Medulla oblongata (tissue), 1 donor: ENCODE data around the gene NID1.
A peak's percentile ranks its signal among the peaks of the same experiment; 100 is the strongest.
"Not testable (repeated sequence)": the region's sequence is repeated elsewhere in the genome, so short reads cannot be mapped to it uniquely, and the experiment has no call there.

Source experiments
- DNase-seq: peaks from one replicate; pipeline ENCODE4 v3.0.0-alpha.2; 2015; ENCODE audit errors: extremely low spot score

The NID1 gene

DNA sequence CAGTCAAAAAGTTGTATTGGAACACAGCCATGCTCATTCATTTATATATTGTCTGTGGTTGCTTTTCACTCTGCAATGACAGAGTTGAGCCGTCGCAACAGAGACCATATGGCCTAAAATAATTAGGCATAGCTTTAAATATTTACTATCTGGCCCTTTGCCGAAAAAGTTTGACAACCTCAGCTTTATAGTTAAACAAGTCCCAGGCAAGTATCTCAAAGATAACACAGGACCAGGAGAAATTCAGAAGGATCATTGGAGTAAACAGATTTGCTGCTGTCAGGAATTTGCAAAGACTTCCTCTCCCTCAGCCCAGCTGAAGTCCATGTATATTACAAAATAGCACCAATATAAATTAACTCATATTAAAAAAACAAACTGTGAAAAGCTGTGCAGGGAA is 34.4 kb downstream of the NID1 start:
- no peak for DNase-seq

DNA sequence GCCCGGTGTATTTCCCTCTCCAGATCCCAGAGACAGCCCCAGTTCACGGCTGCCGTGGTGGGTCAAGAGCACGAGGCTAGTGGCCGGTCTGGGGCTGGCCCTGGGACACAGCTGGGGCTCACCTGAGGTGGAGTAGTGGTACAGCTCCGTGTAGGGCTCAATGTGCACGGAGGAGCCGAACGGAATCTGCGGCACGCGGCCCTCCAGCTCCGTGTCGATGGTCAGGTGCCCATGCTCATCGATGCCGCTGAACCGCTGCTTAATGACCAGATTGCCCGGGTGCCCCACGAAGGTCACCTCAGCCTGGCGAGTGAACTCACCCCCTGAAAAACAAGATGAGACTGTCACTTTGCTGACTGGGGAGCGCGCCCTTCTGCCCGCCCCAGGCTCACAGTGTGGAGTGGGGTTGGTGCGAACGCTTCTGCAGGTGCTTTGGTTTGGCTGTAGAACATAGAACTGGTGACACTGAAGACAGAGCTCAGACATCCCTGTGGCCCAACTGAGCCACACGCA is 35.4 kb downstream of the NID1 start:
- DNase-seq, result no peak

DNA sequence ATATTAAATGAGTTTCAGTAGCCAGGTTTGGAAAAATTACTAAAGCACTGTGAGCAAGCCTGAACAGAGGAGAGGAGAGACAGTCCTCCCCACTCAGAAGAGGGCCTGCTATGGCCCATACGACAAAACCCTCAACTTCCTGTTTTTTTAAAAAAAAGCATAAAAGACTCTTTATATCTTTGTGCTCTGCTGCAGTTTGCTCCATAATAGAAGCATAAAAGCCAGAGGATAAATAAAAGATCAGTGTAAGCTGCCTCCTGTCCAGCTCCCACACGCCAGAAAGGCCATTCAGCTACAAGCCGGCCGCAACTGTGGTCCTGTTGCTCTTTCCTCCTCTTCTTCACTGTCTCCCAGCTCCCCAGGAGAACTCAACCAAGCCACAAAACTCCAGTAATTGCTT is 37.8 kb downstream of the NID1 start:
- peak; percentile 30 for DNase-seq

DNA sequence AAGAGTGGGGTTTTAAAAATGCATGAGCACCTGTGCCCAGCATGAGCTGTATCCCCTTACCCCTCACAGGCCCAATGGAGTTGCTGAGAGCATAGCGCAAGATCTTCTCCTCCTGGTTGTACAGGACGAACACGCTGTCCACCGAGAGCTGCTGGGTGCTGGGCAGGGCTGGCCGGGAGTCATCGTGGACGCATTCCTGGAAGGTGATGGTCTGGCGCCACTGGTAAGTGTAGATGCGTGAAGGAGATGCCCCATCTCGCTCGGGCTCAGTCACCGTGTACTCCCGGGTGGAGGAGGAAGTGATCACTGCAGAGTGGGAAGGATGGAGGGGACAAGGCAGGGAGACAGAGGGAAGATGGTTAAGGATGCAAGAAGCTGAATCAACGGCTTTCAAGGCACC is 39.1 kb downstream of the NID1 start:
- no peak for DNase-seq

DNA sequence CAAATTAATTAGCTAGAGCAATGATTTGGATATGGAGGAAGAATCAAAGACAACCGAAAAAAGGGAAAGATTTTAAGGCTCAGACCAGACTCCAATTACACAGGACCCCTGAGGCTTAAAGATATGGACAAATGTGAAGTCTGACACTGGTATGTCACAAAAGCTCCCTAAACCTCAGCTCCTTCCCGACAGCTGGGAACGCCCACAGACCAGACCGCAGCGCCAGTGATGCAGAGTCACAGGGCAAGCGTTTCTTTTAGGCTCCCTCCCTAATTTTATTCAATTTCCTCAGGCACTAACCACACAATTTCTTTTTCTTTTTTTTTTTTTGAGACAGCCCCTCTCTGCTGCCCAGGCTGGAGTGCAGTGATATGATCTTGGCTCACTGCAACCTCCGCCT is 40.2 kb downstream of the NID1 start:
- no peak for DNase-seq

DNA sequence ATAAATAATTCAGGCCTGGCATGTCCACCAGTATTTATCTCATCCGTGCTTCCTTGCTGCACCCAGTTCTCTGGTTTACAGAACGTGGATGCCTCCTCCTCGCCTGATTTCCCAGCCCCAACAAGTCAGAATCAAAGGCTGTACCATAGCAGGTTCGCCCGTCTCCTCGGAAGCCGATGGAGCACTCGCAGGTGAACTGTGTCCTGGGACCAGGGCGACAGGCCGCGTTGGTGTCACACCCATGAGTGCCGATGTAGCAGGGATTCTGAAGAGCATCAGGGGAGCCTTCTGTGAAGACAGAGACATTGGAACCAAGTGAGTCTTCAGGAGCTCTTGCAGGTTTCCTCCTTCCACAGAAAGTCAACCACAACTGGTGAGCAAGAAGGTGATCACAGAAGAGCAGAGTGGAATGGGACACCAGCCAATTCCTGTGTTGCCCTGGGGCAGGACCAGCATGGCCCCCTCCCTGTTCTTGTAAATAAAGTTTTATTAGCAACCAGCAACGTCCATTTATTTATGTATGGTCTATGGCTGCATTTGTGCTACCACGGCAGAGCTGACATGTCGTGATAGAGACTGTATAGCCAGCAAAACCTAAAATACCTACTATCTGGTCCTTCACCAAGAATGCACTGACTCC is 40.8 kb downstream of the NID1 start:
- no peak for DNase-seq

DNA sequence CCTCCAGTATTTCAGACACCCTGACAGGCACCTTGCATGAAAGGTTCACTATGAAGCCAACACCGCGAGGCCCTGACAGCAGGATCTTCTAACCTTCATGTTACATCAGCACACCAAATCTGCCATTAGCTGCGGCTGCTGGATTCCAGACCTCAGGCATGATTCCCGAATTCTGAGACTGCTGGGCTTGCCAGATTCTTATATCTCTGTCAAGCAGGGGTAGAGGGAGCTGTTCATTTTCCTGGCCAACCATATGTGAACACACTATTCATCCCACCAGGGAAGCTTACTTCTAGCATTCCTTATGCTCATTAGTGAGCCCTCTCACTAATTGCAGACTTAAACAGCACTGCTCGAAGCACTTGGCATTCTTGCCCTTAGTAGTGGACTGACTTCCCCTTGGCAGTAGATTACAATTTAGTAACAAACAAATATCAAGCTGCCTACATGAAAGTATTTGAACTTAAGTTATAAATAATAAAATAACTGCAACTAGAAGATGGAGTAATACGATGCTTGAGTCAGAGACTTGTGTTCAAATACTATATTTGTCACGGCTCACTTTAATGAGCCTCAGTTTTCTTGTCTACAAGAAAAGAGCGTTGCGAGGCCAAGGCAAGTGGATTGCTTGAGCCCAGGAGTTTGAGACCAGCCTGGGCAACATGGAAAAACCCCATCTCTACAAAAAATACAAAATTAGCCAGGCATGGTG is 43.3 kb downstream of the NID1 start:
- DNase-seq, result no peak

DNA sequence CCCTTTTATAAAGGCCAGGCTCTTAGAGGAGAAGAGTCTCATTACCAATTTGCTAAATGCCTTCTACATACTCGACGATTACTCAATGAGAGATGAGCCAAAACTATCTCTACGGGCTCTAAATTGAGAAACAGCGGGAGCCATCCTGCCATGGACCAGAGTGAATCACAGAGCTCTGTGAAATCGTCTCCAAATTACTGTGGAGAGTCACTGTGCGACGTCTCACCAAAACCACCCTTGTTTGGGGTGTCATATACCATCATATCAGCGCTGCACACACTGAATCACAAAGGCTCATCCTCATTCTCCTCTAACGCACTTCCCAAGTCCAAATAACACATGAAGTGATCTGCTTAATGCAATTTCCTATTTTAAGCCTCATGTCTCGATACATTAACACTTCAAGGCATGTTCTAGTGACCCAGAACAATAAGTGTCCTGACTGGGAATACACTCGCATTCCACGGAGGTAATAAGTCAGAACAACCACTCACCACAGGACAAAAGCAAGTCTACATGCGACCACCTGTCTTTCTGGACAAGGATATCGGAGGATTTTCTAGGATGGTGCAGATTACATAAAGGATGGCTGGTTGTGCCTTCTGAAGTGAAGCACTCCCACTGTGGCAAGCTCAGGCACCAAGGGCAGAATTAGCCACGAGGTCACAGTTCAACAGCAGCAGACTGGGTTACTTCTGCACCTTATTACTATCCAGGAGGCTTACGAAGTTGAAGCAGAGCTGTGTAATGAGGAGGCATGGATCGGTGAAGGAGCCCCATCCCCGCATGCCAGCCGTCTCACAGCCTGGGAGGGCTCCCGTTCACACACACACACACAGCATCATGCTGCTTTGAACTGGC is 44.3 kb downstream of the NID1 start:
- DNase-seq, result no peak

DNA sequence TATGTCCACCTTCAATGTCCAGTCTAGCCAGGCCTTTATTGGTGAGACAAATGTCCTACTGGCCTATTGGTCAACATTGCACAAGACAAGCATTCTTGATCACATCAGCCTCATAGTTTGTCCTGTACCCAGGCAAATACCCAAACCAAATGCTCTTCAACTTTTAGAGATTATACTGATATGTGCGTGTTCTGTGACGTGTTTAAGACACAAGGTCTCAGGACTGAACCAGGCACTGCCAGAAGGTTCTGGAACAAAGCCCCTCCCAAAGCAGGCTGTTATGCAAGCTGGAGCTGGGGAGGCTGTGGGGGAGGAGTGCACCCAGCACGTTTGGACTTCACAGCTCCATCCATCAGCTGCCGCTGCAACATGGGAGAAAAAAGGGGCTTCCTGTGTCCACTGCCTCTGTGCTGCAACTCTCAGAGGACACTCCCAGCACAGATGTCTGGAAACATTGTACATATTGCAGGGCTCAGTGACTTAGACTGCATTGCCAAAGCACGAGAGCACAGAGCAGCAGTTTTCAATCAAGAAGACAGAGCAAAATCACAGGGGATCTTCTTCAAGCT is 45.9 kb downstream of the NID1 start:
- DNase-seq, result no peak

DNA sequence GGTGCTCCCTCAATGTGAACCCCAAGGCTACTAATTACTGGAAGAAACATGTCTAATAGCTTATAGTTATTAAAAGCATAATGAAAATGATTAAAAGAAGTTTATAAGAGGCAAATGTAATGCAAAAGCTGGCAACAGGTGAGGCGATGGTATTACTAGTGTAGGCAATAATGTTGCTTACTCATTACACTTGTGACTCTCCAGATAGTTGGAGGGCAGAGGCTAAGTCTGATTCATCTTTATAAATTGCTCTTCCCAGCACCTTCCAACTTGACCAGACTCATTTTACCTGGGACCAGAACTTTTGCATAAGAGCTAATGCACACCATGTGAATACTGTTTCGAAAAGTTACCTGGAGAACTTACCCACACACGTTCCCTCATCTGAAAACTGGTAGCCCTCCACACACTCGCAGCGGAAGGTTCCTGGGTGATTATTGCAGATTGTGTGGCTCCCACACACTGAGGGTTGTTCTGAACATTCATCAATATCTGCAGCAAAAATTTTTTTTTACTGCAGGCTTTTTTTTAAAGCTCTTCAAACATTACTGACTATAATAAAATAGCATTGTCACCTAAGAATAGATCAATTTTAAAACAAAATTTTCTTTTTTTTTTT is 48.0 kb downstream of the NID1 start:
- DNase-seq, result no peak

DNA sequence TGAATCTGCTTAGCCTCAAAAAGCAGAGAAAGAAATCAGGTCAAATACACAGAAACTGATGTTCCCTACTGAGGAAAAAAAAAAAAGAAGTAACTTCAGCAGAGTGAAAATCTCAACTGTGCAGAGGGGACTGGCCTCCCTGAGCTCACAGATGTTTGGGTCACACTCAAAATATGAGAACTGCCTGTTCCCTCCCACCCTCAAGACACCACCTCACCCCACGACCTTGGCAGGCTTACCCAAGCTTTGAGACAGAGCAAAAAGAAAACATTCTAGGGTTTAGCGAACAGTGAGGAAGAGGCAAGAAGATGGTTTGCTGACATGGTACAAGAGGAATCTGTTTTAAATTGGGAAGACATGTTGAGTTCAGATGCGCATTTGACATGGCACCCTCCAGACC is 48.8 kb downstream of the NID1 start:
- no peak for DNase-seq

DNA sequence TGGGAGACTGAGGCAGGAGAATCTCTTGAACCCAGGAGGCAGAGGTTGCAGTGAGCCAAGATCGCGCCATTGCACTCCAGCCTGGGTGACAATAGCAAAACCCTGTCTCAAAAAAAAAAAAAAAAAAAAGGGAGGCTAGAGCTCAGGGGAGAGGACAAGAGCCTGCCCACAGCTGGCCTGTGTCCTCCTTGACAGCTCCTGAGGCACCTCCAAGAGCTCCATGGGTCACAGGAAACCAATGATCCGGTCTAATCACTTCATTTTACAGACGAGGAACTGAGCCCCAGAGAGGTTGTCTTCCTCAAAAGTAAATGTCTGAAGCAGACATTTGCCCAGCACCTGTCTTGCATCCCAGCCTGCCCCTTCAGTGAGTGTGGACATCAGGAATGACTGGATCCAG is 49.4 kb downstream of the NID1 start:
- DNase-seq, result no peak

DNA sequence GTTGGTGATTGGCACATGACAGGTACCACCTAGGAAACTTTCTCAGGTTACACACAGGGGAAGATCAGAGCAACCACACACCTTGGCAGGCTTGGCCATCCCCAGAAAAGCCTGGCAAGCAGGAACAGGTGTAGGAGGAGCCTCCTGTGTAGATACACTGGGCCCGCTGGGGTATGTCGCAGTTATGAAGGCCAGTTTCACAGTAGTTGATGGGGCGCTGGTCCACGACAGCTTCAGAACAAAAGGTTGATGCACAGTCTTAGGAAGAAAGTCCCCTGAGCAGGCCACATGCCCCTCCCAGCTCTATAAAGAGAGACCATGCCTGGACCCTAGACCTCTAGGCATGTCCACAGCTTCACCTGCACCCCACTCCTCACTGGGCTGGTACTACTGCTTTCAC is 51.6 kb downstream of the NID1 start:
- DNase-seq, result no peak

DNA sequence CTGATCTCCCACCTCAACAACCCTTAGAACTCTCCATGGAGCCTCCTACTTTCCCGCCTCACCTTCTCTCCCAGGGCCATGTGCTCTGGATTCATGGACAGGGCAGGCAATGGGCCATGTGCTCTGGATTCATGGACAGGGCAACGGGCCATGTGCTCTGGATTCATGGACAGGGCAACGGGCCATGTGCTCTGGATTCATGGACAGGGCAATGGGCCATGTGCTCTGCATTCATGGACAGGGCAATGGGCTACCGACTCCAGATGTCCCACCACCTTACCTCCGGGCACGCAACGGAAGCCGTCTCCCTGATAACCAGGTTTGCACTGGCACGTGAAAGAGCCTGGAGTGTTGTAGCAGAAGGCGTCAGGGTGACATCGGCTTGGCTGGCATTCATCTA is 53.2 kb downstream of the NID1 start:
- no peak for DNase-seq

DNA sequence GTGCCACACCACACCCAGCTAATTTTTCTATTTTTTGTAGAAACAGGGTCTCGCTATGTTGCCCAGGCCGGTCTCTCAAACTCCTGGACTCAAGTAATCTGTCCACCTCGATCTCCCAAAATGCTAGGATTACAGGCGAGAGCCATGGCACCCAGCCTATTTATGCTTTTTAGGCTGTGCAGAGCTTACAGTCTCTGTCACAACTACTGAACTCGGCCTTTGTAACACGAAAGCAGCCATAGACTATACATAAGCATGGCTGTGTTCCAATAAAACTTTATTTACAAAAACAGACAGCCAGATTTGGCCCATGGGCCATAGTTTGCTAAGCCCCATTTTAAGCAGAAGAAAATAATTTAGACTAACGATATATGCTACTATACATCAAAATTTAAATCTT is 54.4 kb downstream of the NID1 start:
- no peak for DNase-seq

DNA sequence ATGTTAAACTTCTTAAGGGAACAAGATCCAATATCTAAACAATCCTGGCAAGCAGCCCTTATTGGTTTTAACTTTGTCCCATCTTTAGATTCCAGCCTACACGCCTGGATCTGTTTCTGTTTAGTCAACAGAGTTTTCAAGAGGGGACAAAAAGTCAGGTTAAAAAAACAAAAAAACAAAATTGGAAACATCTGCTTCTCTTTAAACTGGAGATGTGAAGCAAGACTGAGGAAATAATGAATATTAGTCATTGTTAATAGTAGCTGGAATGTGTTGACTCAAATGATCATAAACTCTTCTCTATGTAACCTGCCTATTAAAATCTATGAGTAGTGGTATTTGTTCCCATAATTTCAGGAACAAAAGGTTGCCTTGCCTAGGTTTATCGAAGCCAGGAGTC is 55.0 kb downstream of the NID1 start:
- DNase-seq, result no peak

DNA sequence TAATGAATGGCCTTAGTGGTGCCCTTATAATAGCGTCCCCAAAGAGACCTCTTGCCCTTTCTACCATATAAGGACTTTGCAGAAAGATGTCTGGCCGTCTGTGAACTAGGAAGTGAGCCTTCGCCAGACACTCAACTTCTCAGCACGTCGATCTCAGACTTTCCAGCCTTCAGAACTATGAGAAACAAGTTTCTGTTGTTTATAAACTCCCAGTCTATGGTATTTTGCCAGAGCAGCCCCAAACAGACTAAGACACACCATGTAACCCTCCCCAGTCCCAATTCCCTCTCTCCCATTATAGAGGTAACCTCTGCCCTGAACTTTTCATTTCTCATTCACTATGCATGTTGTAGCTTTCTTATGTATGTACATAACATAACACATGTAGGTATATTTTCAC is 55.7 kb downstream of the NID1 start:
- DNase-seq, result no peak

DNA sequence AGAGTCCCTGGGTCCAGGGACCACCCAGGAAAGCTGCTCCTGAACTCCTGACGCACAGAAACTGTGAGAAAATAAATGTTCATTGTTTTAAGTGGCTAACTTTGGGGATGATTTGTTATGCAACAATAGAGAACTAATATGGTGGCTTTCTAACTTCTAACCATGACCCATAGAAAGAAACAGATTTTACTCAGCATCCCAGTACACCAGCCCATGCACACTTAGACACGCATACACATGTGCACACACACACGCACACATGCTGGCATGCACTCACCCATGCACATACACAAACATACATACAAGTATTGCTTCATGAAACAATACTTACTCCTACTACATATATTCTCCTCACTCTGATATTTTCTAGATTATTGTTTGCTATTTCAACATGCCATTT is 57.1 kb downstream of the NID1 start:
- DNase-seq, result no peak

DNA sequence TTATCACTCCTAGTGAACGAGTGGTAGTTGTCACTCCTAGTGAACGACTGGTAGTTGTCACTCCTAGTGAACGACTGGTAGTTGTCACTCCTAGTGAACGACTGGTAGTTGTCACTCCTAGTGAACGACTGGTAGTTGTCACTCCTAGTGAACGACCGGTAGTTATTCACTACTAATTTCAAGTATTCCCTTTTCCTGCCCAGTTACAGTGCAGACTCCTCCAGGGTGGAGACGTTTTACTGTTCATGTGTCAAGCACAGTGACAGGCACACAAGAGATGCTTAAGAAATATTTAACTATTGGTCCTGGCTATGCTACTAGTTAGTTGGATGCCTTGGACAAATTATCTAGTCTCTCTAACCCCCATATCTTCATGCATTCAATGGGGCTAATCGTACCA is 61.8 kb downstream of the NID1 start:
- DNase-seq, result not testable (repeated sequence)

DNA sequence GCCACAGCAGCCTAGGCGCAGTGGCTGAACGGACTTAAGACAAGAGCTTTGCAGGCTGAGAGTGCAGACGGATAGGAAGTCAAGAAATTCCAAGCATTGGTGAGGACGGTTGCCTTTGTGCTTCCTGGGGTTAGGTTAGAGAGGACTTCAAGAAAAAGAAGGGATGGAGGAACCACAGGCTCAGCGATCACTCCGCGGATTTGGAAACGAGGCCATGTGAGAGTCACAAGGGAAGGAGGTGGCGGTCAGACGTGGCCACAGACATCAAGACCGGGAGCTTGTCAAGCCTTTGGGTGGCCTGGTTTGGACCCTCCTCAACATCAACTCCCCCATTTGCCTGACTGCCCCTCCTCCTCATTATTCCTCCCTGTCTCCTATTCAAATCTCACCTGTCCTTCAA is 62.3 kb downstream of the NID1 start:
- no peak for DNase-seq

DNA sequence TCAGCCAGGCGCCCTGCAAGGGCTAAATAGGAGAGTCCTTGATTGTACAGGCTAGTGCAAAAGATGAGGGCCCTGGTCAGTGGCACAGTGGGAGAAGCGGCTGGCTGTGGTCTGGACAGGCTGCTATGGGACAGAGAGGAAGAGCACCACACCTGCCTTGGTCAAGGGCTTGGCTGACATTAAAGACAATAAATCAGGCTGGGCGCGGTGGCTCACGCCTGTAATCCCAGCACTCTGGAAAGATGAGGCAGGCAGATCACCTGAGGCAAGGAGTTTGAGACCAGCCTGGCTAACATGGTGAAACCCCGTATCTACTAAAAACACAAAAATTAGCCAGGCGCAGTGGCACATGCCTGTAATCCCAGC is 62.9 kb downstream of the NID1 start:
- no peak for DNase-seq

DNA sequence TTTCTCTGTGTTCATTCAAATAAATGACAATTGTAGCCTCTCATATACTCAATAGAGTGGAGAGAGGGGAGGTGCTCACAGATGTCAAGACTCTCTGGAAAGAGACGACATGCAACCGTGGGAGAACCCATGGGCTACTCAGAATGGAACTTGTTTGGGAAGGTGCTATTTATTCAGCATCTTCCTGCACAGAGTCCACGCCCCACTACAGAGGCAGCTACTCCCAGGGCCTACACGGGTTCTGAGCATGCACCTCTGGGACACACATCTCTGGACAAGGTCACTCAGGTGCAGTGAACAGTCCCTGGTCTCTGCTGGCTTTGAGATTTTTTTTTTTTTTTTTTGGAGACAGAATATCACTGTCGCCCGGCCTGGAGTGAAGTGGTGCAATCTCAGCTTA is 64.1 kb downstream of the NID1 start:
- DNase-seq, result no peak
